Left forelimb (tissue), 1 donor: Measurements from ENCODE around the gene TSR3.

Source experiments
- DNase-seq: peaks from one replicate; pipeline ENCODE4 v3.0.0-alpha.2; 2018; ENCODE audit warnings: low spot score

Gene TSR3

GRCh38 chr16:1351582-1352362 lies at the start of gene TSR3, which contains the start of gene GNPTG:
Gene TSR3 (minus strand): TSS chr16:1351878. CDS start chr16:1351804, 74 bp downstream.
Gene GNPTG (plus strand): TSS chr16:1351931. CDS start chr16:1351966, 35 bp downstream.
- peak; percentile 90 for DNase-seq

GRCh38 chr16:1401061-1401757 lies 49.5 kb upstream of the TSR3 start:
- no peak for DNase-seq

GRCh38 chr16:1398826-1399581 lies 47.3 kb upstream of the TSR3 start:
- no peak for DNase-seq

GRCh38 chr16:1398351-1398750 lies 46.7 kb upstream of the TSR3 start:
- DNase-seq = no peak

GRCh38 chr16:1397779-1398178 lies 46.1 kb upstream of the TSR3 start:
- no peak for DNase-seq

GRCh38 chr16:1395444-1396031 lies 43.9 kb upstream of the TSR3 start:
- peak; percentile 55 for DNase-seq

GRCh38 chr16:1394367-1394951 lies 42.8 kb upstream of the TSR3 start:
- no peak for DNase-seq

- DNase-seq = no peak
Measured at GRCh38 chr16:1393613-1394176, 42.0 kb upstream of the TSR3 start.

- DNase-seq = no peak
Measured at GRCh38 chr16:1392826-1393225, 41.1 kb upstream of the TSR3 start.

GRCh38 chr16:1390239-1390779 lies 38.6 kb upstream of the TSR3 start:
- peak; percentile 61 for DNase-seq

GRCh38 chr16:1389762-1390161 lies 38.1 kb upstream of the TSR3 start:
- no peak for DNase-seq

- peak; percentile 65 for DNase-seq
Measured at GRCh38 chr16:1387331-1387730, 35.7 kb upstream of the TSR3 start.

- peak; percentile 49 for DNase-seq
Measured at GRCh38 chr16:1385232-1385631, 33.6 kb upstream of the TSR3 start.

- DNase-seq = no peak
Measured at GRCh38 chr16:1383556-1383955, 31.9 kb upstream of the TSR3 start.

- no peak for DNase-seq
Measured at GRCh38 chr16:1381612-1382406, 30.1 kb upstream of the TSR3 start.

GRCh38 chr16:1380195-1380594 lies 28.5 kb upstream of the TSR3 start:
- no peak for DNase-seq

- DNase-seq = no peak
Measured at GRCh38 chr16:1379304-1380076, 27.8 kb upstream of the TSR3 start.

- peak; percentile 64 for DNase-seq
Measured at GRCh38 chr16:1378804-1379303, 27.2 kb upstream of the TSR3 start.

- DNase-seq = peak; percentile 61
Measured at GRCh38 chr16:1378087-1378803, 26.6 kb upstream of the TSR3 start.
